Erythroblast (primary cell): ENCODE data around the gene NEDD4L.

Experiments
- GATA1 ChIP-seq: IDR thresholded peaks from 2 replicates; pipeline ENCODE4 v1.6.1; 2011; ENCODE audit warnings: low read depth, mild to moderate bottlenecking, control low read depth, low read length, moderate library complexity
- POLR2A ChIP-seq: IDR thresholded peaks from 2 replicates; pipeline ENCODE4 v1.6.1; 2011; ENCODE audit warnings: mild to moderate bottlenecking, low read length

DNA sequence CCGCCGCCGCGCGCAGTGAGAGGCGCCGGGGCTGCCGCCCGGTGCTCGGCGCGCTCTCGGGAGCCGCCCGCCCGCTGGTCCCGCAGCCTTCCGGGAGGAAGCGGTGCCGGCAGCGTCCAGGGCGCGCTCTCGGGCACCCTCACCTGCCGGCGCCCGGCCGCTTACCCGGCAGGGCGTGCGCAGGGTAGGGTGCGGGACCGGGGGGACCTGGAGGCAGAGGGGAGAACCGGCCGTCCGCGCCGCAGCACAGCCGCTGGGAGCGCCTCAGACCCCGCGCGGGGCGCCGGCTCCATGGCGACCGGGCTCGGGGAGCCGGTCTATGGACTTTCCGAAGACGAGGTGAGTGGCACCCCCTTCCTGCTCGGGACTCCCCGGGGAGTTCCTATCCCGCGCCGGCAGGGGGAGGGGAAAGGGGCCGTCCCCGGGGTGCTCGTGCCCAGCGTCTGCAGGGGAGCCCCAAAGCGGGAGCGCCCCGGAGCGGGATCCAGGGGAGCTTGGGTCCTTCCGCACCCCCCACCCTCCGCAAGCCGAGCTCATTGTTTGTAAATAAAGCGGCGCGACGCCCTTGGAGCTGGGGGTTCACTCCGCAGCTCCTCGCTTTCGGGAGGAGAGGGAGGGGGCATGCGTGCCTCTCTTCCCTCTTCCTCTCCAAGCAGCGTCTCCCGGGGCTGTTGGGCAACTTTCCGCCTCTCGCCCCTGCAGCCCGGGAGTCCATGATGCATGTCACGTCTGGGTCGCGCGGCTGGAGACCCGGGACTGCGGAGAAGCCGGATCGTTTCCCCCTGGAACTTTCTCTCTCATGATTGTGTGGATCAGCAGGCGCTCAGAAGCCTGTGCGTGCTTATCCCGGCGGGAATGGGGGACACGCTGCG, 580 bp downstream of the NEDD4L start:
- peak; percentile 47 for TF ChIP-seq POLR2A
- no peak for TF ChIP-seq GATA1
